Measurements from ENCODE around the gene CAMTA1.

The CAMTA1 gene

GRCh38 chr1:7636795-7637526, 851.7 kb downstream of the CAMTA1 start:
- no peak for DNase-seq

GRCh38 chr1:7638078-7638477, 852.8 kb downstream of the CAMTA1 start:
- DNase-seq: no peak

GRCh38 chr1:7639435-7640131, 854.3 kb downstream of the CAMTA1 start:
- DNase-seq: no peak

- no peak for DNase-seq
Observed at GRCh38 chr1:7640350-7640749, 855.1 kb downstream of the CAMTA1 start.

GRCh38 chr1:7640920-7641585, 855.8 kb downstream of the CAMTA1 start:
- no peak for DNase-seq

- no peak for DNase-seq
Observed at GRCh38 chr1:7641587-7642417, 856.5 kb downstream of the CAMTA1 start.

GRCh38 chr1:7642418-7642704, 857.1 kb downstream of the CAMTA1 start:
- DNase-seq: no peak

GRCh38 chr1:7642781-7643529, 857.7 kb downstream of the CAMTA1 start:
- DNase-seq: no peak

- no peak for DNase-seq
Observed at GRCh38 chr1:7643530-7643929, 858.3 kb downstream of the CAMTA1 start.

- DNase-seq: no peak
Observed at GRCh38 chr1:7644086-7644485, 858.8 kb downstream of the CAMTA1 start.

GRCh38 chr1:7644961-7645750, 859.9 kb downstream of the CAMTA1 start:
- no peak for DNase-seq

- DNase-seq: no peak
Observed at GRCh38 chr1:7645751-7646048, 860.4 kb downstream of the CAMTA1 start.

- no peak for DNase-seq
Observed at GRCh38 chr1:7646164-7646563, 860.9 kb downstream of the CAMTA1 start.

- DNase-seq: peak; percentile 32
Observed at GRCh38 chr1:7646981-7647901, 862.0 kb downstream of the CAMTA1 start.

- no peak for DNase-seq
Observed at GRCh38 chr1:7648761-7649384, 863.6 kb downstream of the CAMTA1 start.

- no peak for DNase-seq
Observed at GRCh38 chr1:7650801-7651200, 865.5 kb downstream of the CAMTA1 start.

GRCh38 chr1:7651203-7651602, 865.9 kb downstream of the CAMTA1 start:
- DNase-seq: no peak

GRCh38 chr1:7652061-7652460, 866.8 kb downstream of the CAMTA1 start:
- DNase-seq: no peak

GRCh38 chr1:7652515-7653098, 867.4 kb downstream of the CAMTA1 start:
- DNase-seq: no peak

- no peak for DNase-seq
Observed at GRCh38 chr1:7654725-7655124, 869.5 kb downstream of the CAMTA1 start.
